HepG2 (cell line): Measurements from ENCODE around the gene SH3D19. TPM values are rescaled to one million over a fixed set of nuclear protein-coding genes. Genes with fewer than 3 reads are reported as not detected.

ENCODE experiments used
- ADNP ChIP-seq: sonication (generic); formaldehyde crosslinking; IDR thresholded peaks from 2 replicates; pipeline ENCODE4 v1.4.0; 2020; ENCODE audit warnings: missing genetic modification reagents
- CAMTA2 ChIP-seq: sonication (generic); formaldehyde crosslinking; IDR thresholded peaks from 2 replicates; pipeline ENCODE4 v1.4.0; 2020; ENCODE audit warnings: mild to moderate bottlenecking, missing genetic modification reagents, borderline replicate concordance
- CBFB ChIP-seq: sonication (generic); formaldehyde crosslinking; IDR thresholded peaks from 2 replicates; pipeline ENCODE4 v1.4.0; 2020; ENCODE audit warnings: missing genetic modification reagents
- ELF3 ChIP-seq: IDR thresholded peaks from 2 replicates; pipeline ENCODE4 v1.6.1; 2016; ENCODE audit warnings: missing genetic modification reagents, missing compliant biosample characterization
- ESRRA ChIP-seq: sonication (generic); formaldehyde crosslinking; IDR thresholded peaks from 2 replicates; pipeline ENCODE4 v1.5.1; 2020; ENCODE audit warnings: mild to moderate bottlenecking, low read depth, missing genetic modification reagents
- MZF1 ChIP-seq: sonication (generic); formaldehyde crosslinking; IDR thresholded peaks from 2 replicates; pipeline ENCODE4 v1.8.1; 2023; ENCODE audit warnings: mild to moderate bottlenecking, missing genetic modification reagents, borderline replicate concordance
- RARA ChIP-seq: IDR thresholded peaks from 2 replicates; pipeline ENCODE4 v1.6.1; 2016; ENCODE audit warnings: missing genetic modification reagents, missing compliant biosample characterization
- RCOR2 ChIP-seq: IDR thresholded peaks from 2 replicates; pipeline ENCODE4 v1.6.1; 2016; ENCODE audit warnings: missing biosample characterization, missing genetic modification reagents
- RNF2 ChIP-seq: fragments of 450-650 bp; conservative IDR thresholded peaks from 2 replicates; pipeline ENCODE4 v1.6.1; 2016; ENCODE audit warnings: low read depth
- SKI ChIP-seq: fragments of 450-650 bp; IDR thresholded peaks from one replicate; pipeline ENCODE4 v1.6.1; 2018; ENCODE audit warnings: mild to moderate bottlenecking; ENCODE audit not compliant: partially characterized antibody
- TFE3 ChIP-seq: IDR thresholded peaks from 2 replicates; pipeline ENCODE4 v1.6.1; 2016
- ZEB1 ChIP-seq: IDR thresholded peaks from 2 replicates; pipeline ENCODE4 v1.6.1; 2012; ENCODE audit warnings: mild to moderate bottlenecking, low read depth, inconsistent platforms; ENCODE audit not compliant: insufficient replicate concordance
- ZKSCAN8 ChIP-seq: IDR thresholded peaks from 2 replicates; pipeline ENCODE4 v1.6.1; 2016; ENCODE audit warnings: borderline replicate concordance, missing genetic modification reagents, missing compliant biosample characterization
- ZNF225 ChIP-seq: sonication (generic); formaldehyde crosslinking; IDR thresholded peaks from 2 replicates; pipeline ENCODE4 v1.4.0; 2020; ENCODE audit warnings: mild to moderate bottlenecking, missing genetic modification reagents
- ZNF44 ChIP-seq: sonication (generic); formaldehyde crosslinking; IDR thresholded peaks from 2 replicates; pipeline ENCODE4 v1.5.1; 2020; ENCODE audit warnings: mild to moderate bottlenecking, missing genetic modification reagents
- ZNF773 ChIP-seq: sonication (generic); formaldehyde crosslinking; IDR thresholded peaks from 2 replicates; pipeline ENCODE4 v1.4.0; 2020; ENCODE audit warnings: missing genetic modification reagents, borderline replicate concordance
- ZNF776 ChIP-seq: sonication (generic); formaldehyde crosslinking; IDR thresholded peaks from 2 replicates; pipeline ENCODE4 v1.4.0; 2020; ENCODE audit warnings: mild to moderate bottlenecking, missing genetic modification reagents
- ZNF879 ChIP-seq: sonication (generic); formaldehyde crosslinking; IDR thresholded peaks from 2 replicates; pipeline ENCODE4 v1.8.1; 2023; ENCODE audit warnings: missing genetic modification reagents
- ZZZ3 ChIP-seq: sonication (generic); formaldehyde crosslinking; IDR thresholded peaks from 2 replicates; pipeline ENCODE4 v1.4.0; 2020; ENCODE audit warnings: missing genetic modification reagents, mild to moderate bottlenecking, borderline replicate concordance
- polyA plus RNA-seq, 8 experiments: library from polyadenylated mRNA; depleted of rRNA in 3 of 8; stranded (reverse) in 7 of 8; unstranded in 1 of 8; fragments of >200 nt; fragmentation: Illumina TruSeq in 4 of 8; extraction: Trizol in 4 of 8; gene quantifications; 2 replicates each; pipeline versions ENCODE4 v1.2.1 to v1.2.3, GENCODE V29; 2011 to 2016; ENCODE audit warnings: low read depth in 4 of 8, missing spikeins in 1 of 8, mixed read lengths in 1 of 8; ENCODE audit not compliant: insufficient read depth in 1 of 8
- total RNA-seq, 5 experiments: library from RNA; depleted of rRNA; stranded (reverse); fragments of >200 nt; fragmentation: Illumina TruSeq; extraction: Trizol; gene quantifications; 2 replicates each; pipeline ENCODE4 v1.2.3, GENCODE V29; 2016; ENCODE audit warnings: low read depth in 1 of 5
- TF ChIP-seq, protein P1 (sequence below): sonication (generic); formaldehyde crosslinking; IDR thresholded peaks from 2 replicates; pipeline ENCODE4 v1.4.0; 2020; ENCODE audit warnings: low read depth, missing genetic modification reagents
- TF ChIP-seq, protein P2 (sequence below): sonication (generic); formaldehyde crosslinking; IDR thresholded peaks from 2 replicates; pipeline ENCODE4 v1.4.0; 2020; ENCODE audit warnings: mild to moderate bottlenecking, missing genetic modification reagents
- TF ChIP-seq, protein P3 (sequence below): sonication (generic); IDR thresholded peaks from 2 replicates; pipeline ENCODE4 v1.6.1; 2016; ENCODE audit warnings: low read depth, borderline replicate concordance

SH3D19 gene
- total and polyA plus RNA-seq, 2 of the 13 experiments (the other 11 are each of a cell fraction or from before 2014, with no cell fraction given): 31.2 to 38.0 TPM

DNA sequence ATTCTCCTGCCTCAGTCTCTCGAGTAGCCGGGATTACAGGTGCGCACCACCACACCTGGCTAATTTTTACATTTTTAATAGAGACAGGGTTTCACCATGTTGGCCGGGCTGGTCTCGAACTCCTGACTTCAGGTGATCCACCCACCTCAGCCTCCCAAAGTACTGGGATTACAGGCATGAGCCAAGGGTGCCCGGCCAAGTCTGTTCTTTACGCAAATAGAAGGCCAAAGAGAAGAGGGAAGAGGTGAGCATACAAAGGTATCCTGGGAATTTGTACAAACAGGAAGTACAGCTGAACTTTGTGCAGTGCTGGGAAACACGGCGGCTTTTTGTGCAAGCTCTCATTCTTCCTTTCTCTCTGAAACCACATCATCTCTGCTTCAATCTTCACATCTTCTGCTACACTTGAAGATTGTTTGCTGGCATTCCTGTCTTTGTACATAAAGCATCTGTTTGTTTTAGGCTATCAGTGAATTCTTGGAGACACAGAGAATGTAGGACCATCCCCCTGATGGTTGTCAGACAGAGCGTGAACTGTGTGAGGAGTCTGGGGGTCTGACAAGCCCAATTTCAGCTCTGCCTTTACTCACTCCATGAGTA, 120.4 kb downstream of the SH3D19 start (continued):
- TF ChIP-seq, protein P1, sequence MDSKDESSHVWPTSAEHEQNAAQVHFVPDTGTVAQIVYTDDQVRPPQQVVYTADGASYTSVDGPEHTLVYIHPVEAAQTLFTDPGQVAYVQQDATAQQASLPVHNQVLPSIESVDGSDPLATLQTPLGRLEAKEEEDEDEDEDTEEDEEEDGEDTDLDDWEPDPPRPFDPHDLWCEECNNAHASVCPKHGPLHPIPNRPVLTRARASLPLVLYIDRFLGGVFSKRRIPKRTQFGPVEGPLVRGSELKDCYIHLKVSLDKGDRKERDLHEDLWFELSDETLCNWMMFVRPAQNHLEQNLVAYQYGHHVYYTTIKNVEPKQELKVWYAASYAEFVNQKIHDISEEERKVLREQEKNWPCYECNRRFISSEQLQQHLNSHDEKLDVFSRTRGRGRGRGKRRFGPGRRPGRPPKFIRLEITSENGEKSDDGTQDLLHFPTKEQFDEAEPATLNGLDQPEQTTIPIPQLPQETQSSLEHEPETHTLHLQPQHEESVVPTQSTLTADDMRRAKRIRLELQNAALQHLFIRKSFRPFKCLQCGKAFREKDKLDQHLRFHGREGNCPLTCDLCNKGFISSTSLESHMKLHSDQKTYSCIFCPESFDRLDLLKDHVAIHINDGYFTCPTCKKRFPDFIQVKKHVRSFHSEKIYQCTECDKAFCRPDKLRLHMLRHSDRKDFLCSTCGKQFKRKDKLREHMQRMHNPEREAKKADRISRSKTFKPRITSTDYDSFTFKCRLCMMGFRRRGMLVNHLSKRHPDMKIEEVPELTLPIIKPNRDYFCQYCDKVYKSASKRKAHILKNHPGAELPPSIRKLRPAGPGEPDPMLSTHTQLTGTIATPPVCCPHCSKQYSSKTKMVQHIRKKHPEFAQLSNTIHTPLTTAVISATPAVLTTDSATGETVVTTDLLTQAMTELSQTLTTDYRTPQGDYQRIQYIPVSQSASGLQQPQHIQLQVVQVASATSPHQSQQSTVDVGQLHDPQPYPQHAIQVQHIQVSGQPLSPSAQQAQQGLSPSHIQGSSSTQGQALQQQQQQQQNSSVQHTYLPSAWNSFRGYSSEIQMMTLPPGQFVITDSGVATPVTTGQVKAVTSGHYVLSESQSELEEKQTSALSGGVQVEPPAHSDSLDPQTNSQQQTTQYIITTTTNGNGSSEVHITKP: peak; percentile 39; the same call in 1 of the 2 replicates
- TF ChIP-seq ZNF776 (CRISPR knock-in tag): no peak
- no peak; the same call in 1 of the 2 replicates for TF ChIP-seq TFE3 (CRISPR knock-in tag)
- peak; percentile 74 for TF ChIP-seq RARA
- TF ChIP-seq, protein P2, sequence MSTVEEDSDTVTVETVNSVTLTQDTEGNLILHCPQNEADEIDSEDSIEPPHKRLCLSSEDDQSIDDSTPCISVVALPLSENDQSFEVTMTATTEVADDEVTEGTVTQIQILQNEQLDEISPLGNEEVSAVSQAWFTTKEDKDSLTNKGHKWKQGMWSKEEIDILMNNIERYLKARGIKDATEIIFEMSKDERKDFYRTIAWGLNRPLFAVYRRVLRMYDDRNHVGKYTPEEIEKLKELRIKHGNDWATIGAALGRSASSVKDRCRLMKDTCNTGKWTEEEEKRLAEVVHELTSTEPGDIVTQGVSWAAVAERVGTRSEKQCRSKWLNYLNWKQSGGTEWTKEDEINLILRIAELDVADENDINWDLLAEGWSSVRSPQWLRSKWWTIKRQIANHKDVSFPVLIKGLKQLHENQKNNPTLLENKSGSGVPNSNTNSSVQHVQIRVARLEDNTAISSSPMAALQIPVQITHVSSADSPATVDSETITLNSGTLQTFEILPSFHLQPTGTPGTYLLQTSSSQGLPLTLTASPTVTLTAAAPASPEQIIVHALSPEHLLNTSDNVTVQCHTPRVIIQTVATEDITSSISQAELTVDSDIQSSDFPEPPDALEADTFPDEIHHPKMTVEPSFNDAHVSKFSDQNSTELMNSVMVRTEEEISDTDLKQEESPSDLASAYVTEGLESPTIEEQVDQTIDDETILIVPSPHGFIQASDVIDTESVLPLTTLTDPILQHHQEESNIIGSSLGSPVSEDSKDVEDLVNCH: no peak
- TF ChIP-seq ZZZ3: no peak
- TF ChIP-seq CBFB (CRISPR knock-in tag): peak; percentile 68; the same call in 1 of the 2 replicates
- TF ChIP-seq CAMTA2: no peak
- peak; percentile 89 for TF ChIP-seq RCOR2 (CRISPR knock-in tag)
- TF ChIP-seq ZNF225 (CRISPR knock-in tag): no peak
- TF ChIP-seq ELF3 (CRISPR knock-in tag): peak; percentile 98
- peak; percentile 33 for TF ChIP-seq SKI
- no peak for TF ChIP-seq ZNF879
- no peak for TF ChIP-seq ESRRA (CRISPR knock-in tag)
- TF ChIP-seq MZF1 (CRISPR knock-in tag): no peak
- TF ChIP-seq ZNF773 (CRISPR knock-in tag): no peak
- no peak; the same call in 1 of the 2 replicates for TF ChIP-seq ZNF44
- TF ChIP-seq ZEB1: peak; percentile 75
- TF ChIP-seq, protein P3, sequence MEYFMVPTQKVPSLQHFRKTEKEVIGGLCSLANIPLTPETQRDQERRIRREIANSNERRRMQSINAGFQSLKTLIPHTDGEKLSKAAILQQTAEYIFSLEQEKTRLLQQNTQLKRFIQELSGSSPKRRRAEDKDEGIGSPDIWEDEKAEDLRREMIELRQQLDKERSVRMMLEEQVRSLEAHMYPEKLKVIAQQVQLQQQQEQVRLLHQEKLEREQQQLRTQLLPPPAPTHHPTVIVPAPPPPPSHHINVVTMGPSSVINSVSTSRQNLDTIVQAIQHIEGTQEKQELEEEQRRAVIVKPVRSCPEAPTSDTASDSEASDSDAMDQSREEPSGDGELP: peak; percentile 12; the same call in 1 of the 2 replicates
- TF ChIP-seq ADNP (CRISPR knock-in tag): peak; percentile 96
- no peak for TF ChIP-seq RNF2
- peak; percentile 66; the same call in 1 of the 2 replicates for TF ChIP-seq ZKSCAN8 (CRISPR knock-in tag)
